ENCODE data around the gene VAV3.

Gene VAV3

GRCh38 chr1:107900090-107900945, 64.7 kb downstream of the VAV3 start:
- no peak for TF ChIP-seq CTCF (IDR thresholded peaks at IDR 0.05; ENCODE audit: low read depth, low read length, missing control alignments)
- no peak overlapping the region for H3K4me3 ChIP-seq (ENCODE audit: low read depth, low read length)
- no peak for DNase-seq (ENCODE audit: low read depth)
- in situ Hi-C loops (cut with HindIII; ENCODE audit: low sequenced_read_pairs): no loop called here

- no peak overlapping the region for H3K4me3 ChIP-seq (ENCODE audit: low read depth, low read length)
- in situ Hi-C loops (cut with HindIII; ENCODE audit: low sequenced_read_pairs): no loop called here
- TF ChIP-seq CTCF (IDR thresholded peaks at IDR 0.05; ENCODE audit: low read depth, low read length, missing control alignments): no peak
- no peak for DNase-seq (ENCODE audit: low read depth)
Measured at GRCh38 chr1:107899655-107900054, 65.3 kb downstream of the VAV3 start.

GRCh38 chr1:107897438-107898345, 67.3 kb downstream of the VAV3 start:
- TF ChIP-seq CTCF (IDR thresholded peaks at IDR 0.05; ENCODE audit: low read depth, low read length, missing control alignments): no peak
- in situ Hi-C loops (cut with HindIII; ENCODE audit: low sequenced_read_pairs): no loop called here
- no peak for DNase-seq (ENCODE audit: low read depth)
- H3K4me3 ChIP-seq (ENCODE audit: low read depth, low read length): no peak overlapping the region

- no peak for DNase-seq (ENCODE audit: low read depth)
- in situ Hi-C loops (cut with HindIII; ENCODE audit: low sequenced_read_pairs): no loop called here
- no peak for TF ChIP-seq CTCF (IDR thresholded peaks at IDR 0.05; ENCODE audit: low read depth, low read length, missing control alignments)
- no peak overlapping the region for H3K4me3 ChIP-seq (ENCODE audit: low read depth, low read length)
Measured at GRCh38 chr1:107896936-107897335, 68.0 kb downstream of the VAV3 start.

- in situ Hi-C loops (cut with HindIII; ENCODE audit: low sequenced_read_pairs): no loop called here
- no peak for TF ChIP-seq CTCF (IDR thresholded peaks at IDR 0.05; ENCODE audit: low read depth, low read length, missing control alignments)
- H3K4me3 ChIP-seq (ENCODE audit: low read depth, low read length): no peak overlapping the region
- DNase-seq (ENCODE audit: low read depth): no peak
Measured at GRCh38 chr1:107896401-107896800, 68.6 kb downstream of the VAV3 start.

GRCh38 chr1:107895403-107896191, 69.4 kb downstream of the VAV3 start:
- H3K4me3 ChIP-seq (ENCODE audit: low read depth, low read length): no peak overlapping the region
- DNase-seq (ENCODE audit: low read depth): no peak
- TF ChIP-seq CTCF (IDR thresholded peaks at IDR 0.05; ENCODE audit: low read depth, low read length, missing control alignments): no peak
- in situ Hi-C loops (cut with HindIII; ENCODE audit: low sequenced_read_pairs): no loop called here
